DOHH2 (cell line): ENCODE measurements around the gene CYP2A6.
A peak's percentile ranks its signal among the peaks of the same experiment; 100 is the strongest.

ENCODE experiments used
- H3F3A ChIP-seq: fragments of 200-600 bp; sonication (generic), shearing (Covaris generic); 2 replicates; pipeline ENCODE4 v1.6.0; 2016; ENCODE audit warnings: antibody characterized with exemption, mild to moderate bottlenecking; ENCODE audit not compliant: control insufficient read depth, insufficient read depth
- H3K27ac ChIP-seq: fragments of 200-600 bp; sonication (generic); 2 replicates; pipeline ENCODE4 v1.5.1; 2014; ENCODE audit warnings: low read depth, mild to moderate bottlenecking, low read length, moderate library complexity
- H3K27me3 ChIP-seq: fragments of 200-600 bp; sonication (generic); 2 replicates; pipeline ENCODE4 v1.6.1; 2014; ENCODE audit warnings: mild to moderate bottlenecking, low read length, mixed read lengths; ENCODE audit not compliant: control insufficient read depth
- H3K36me3 ChIP-seq: fragments of 200-600 bp; sonication (generic); 2 replicates; pipeline ENCODE4 v1.6.1; 2014; ENCODE audit warnings: mild to moderate bottlenecking, low read length, moderate library complexity, mixed read lengths; ENCODE audit not compliant: control insufficient read depth
- H3K4me1 ChIP-seq: fragments of 200-600 bp; sonication (generic); 2 replicates; pipeline ENCODE4 v1.6.1; 2014; ENCODE audit warnings: mild to moderate bottlenecking, low read length, mixed read lengths; ENCODE audit not compliant: control insufficient read depth
- H3K4me2 ChIP-seq: fragments of 200-600 bp; sonication (generic); 2 replicates; pipeline ENCODE4 v1.6.0; 2014; ENCODE audit warnings: mild to moderate bottlenecking, low read length, moderate library complexity
- H3K4me3 ChIP-seq: fragments of 200-600 bp; sonication (generic); 2 replicates; pipeline ENCODE4 v1.5.1; 2014; ENCODE audit warnings: mild to moderate bottlenecking, low read length, mixed read lengths
- H3K79me2 ChIP-seq: fragments of 200-600 bp; sonication (generic); 2 replicates; pipeline ENCODE4 v1.6.1; 2014; ENCODE audit warnings: mild to moderate bottlenecking, low read length, mixed read lengths; ENCODE audit not compliant: control insufficient read depth
- H3K9me2 ChIP-seq: fragments of 200-600 bp; sonication (generic); replicated peaks from 2 replicates; pipeline ENCODE4 v1.6.1; 2014; ENCODE audit warnings: mild to moderate bottlenecking, low read length, mixed read lengths; ENCODE audit not compliant: control insufficient read depth
- H3K9me3 ChIP-seq: fragments of 200-600 bp; sonication (generic); 2 replicates; pipeline ENCODE4 v1.6.1; 2014; ENCODE audit warnings: antibody characterized with exemption, low read length, mixed read lengths; ENCODE audit not compliant: control insufficient read depth, insufficient read depth
- H4K20me1 ChIP-seq: fragments of 200-600 bp; sonication (generic); 2 replicates; pipeline ENCODE4 v1.6.0; 2014; ENCODE audit warnings: low read depth, mild to moderate bottlenecking, antibody characterized with exemption, low read length, moderate library complexity; ENCODE audit not compliant: control insufficient read depth, insufficient read depth
- CTCF ChIP-seq: fragments of 200-600 bp; sonication (generic); IDR thresholded peaks from one replicate; pipeline ENCODE4 v1.5.1; 2014; ENCODE audit warnings: antibody characterized with exemption, mild to moderate bottlenecking, low read depth, low read length; ENCODE audit not compliant: poor library complexity, severe bottlenecking
- EZH2phosphoT487 ChIP-seq: fragments of 200-600 bp; sonication (generic); IDR thresholded peaks from 2 replicates; pipeline ENCODE4 v1.6.1; 2017; ENCODE audit warnings: borderline replicate concordance, mild to moderate bottlenecking, antibody characterized with exemption, low read length, moderate library complexity, mixed read lengths

The CYP2A6 gene

DNA sequence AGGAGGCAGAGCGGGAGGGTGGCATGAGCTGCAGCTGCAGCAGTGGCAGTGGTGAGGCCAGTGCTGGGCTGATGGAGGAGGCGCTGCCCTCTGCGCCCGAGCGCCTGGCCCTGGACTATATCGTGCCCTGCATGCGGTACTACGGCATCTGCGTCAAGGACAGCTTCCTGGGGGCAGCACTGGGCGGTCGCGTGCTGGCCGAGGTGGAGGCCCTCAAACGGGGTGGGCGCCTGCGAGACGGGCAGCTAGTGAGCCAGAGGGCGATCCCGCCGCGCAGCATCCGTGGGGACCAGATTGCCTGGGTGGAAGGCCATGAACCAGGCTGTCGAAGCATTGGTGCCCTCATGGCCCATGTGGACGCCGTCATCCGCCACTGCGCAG is 49.3 kb downstream of the CYP2A6 start:
- peaks cover 69% of the 10 kb centered on the region for H3K79me2 ChIP-seq
- peaks cover 41% of the 10 kb centered on the region for H4K20me1 ChIP-seq
- no peak overlapping the region for H3K27ac ChIP-seq
- no peaks in the 10 kb centered on the region for H3K9me2 ChIP-seq
- peaks cover 60% of the 10 kb centered on the region for H3K36me3 ChIP-seq
- H3F3A ChIP-seq: peaks cover 9% of the 10 kb centered on the region
- H3K4me1 ChIP-seq: peaks cover 75% of the 10 kb centered on the region
- no peaks in the 10 kb centered on the region for H3K27me3 ChIP-seq
- H3K4me2 ChIP-seq: peak overlapping the region; percentile 84
- no peaks in the 10 kb centered on the region for H3K9me3 ChIP-seq
- TF ChIP-seq EZH2phosphoT487 (no peak), CTCF (no peak)
- H3K4me3 ChIP-seq: peak overlapping the region; percentile 93

DNA sequence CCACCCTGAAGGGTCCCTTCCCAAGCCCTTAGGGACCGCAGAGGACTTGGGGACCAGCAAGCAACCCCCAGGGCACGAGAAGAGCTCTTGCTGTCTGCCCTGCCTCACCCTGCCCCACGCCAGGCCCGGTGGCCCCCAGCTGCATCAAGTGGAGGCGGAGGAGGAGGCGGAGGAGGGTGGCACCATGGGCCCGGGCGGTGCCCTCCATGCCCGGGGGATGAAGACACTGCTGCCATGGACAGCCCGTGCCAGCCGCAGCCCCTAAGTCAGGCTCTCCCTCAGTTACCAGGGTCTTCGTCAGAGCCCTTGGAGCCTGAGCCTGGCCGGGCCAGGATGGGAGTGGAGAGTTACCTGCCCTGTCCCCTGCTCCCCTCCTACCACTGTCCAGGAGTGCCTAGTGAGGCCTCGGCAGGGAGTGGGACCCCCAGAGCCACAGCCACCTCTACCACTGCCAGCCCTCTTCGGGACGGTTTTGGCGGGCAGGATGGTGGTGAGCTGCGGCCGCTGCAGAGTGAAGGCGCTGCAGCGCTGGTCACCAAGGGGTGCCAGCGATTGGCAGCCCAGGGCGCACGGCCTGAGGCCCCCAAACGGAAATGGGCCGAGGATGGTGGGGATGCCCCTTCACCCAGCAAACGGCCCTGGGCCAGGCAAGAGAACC is 49.8 kb downstream of the CYP2A6 start:
- H3K9me2 ChIP-seq: no peaks in the 10 kb centered on the region
- no peaks in the 10 kb centered on the region for H3K9me3 ChIP-seq
- H3K4me2 ChIP-seq: peak overlapping the region; percentile 84
- peak overlapping the region; percentile 93 for H3K4me3 ChIP-seq
- peaks cover 63% of the 10 kb centered on the region for H3K79me2 ChIP-seq
- H4K20me1 ChIP-seq: peaks cover 36% of the 10 kb centered on the region
- no peaks in the 10 kb centered on the region for H3K27me3 ChIP-seq
- H3K4me1 ChIP-seq: peaks cover 69% of the 10 kb centered on the region
- TF ChIP-seq CTCF (no peak), EZH2phosphoT487 (no peak)
- H3K36me3 ChIP-seq: peaks cover 55% of the 10 kb centered on the region
- peak overlapping the region; percentile 75 for H3K27ac ChIP-seq
- peaks cover 6% of the 10 kb centered on the region for H3F3A ChIP-seq

- H3F3A ChIP-seq: peaks cover 6% of the 10 kb centered on the region
- H3K4me3 ChIP-seq: peak overlapping the region; percentile 93
- peaks cover 48% of the 10 kb centered on the region for H3K36me3 ChIP-seq
- TF ChIP-seq EZH2phosphoT487 (no peak), CTCF (no peak)
- H3K27ac ChIP-seq: peak overlapping the region; percentile 75
- H3K9me3 ChIP-seq: no peaks in the 10 kb centered on the region
- no peaks in the 10 kb centered on the region for H3K27me3 ChIP-seq
- H3K4me1 ChIP-seq: peaks cover 62% of the 10 kb centered on the region
- H4K20me1 ChIP-seq: peaks cover 30% of the 10 kb centered on the region
- peak overlapping the region; percentile 84 for H3K4me2 ChIP-seq
- no peaks in the 10 kb centered on the region for H3K9me2 ChIP-seq
- peaks cover 56% of the 10 kb centered on the region for H3K79me2 ChIP-seq
Observed at GRCh38 chr19:40799558-40800338, 50.5 kb downstream of the CYP2A6 start.
